Colonic mucosa (tissue), 4 donors: ENCODE results near the gene SIM2. TPM values are rescaled to one million over a fixed set of nuclear protein-coding genes. Genes with fewer than 3 reads are reported as not detected.

Experiments used
- DNase-seq: peaks from one replicate; pipeline ENCODE4 v3.0.0-alpha.2; 2020
- H3K27ac ChIP-seq: fragments of 200-600 bp; one replicate; pipeline ENCODE4 v1.8.0; 2021
- H3K27me3 ChIP-seq: fragments of 200-600 bp; one replicate; pipeline ENCODE4 v1.8.0; 2021
- H3K36me3 ChIP-seq: fragments of 200-600 bp; one replicate; pipeline ENCODE4 v1.8.0; 2021
- H3K4me1 ChIP-seq: fragments of 200-600 bp; one replicate; pipeline ENCODE4 v1.8.0; 2021; ENCODE audit warnings: mild to moderate bottlenecking
- H3K4me3 ChIP-seq: fragments of 200-600 bp; one replicate; pipeline ENCODE4 v1.8.0; 2021
- H3K9ac ChIP-seq, 2 donors: one replicate each; pipeline ENCODE4 v1.7.0; 2013; ENCODE audit warnings: control low read depth in 2 of 2, low read depth in 2 of 2, low read length in 2 of 2
- H3K9me3 ChIP-seq: fragments of 200-600 bp; one replicate; pipeline ENCODE4 v1.8.0; 2021
- intact Hi-C: fragments of 100-400 bp; cut with DNase I; formaldehyde crosslinking; loops from one replicate; pipeline ENCODE4 v1.14.1; 2022
- total RNA-seq, 2 donors: library from RNA; stranded (reverse); fragmentation: NEBNext Ultra II Directional in 1 of 2; extraction: Animal tissue kit (Norgen Biotek cat#: 25700) in 1 of 2; gene quantifications; one replicate each; pipeline ENCODE4 v1.2.1, GENCODE V29; 2021
- TF ChIP-seq, protein P1 (sequence below): fragments of 200-600 bp; IDR thresholded peaks from one replicate; pipeline ENCODE4 v1.8.0; 2022; ENCODE audit warnings: antibody characterized with exemption, mild to moderate bottlenecking
- donor health status: healthy.
- donor health status: DM: no; HTN: no; CAD: no.
- donor health status: DM: no; HTN: no; CAD: no.

Gene SIM2
- total RNA-seq, 2 donors from 2014 or later, result 0.07 to 0.08 TPM

DNA sequence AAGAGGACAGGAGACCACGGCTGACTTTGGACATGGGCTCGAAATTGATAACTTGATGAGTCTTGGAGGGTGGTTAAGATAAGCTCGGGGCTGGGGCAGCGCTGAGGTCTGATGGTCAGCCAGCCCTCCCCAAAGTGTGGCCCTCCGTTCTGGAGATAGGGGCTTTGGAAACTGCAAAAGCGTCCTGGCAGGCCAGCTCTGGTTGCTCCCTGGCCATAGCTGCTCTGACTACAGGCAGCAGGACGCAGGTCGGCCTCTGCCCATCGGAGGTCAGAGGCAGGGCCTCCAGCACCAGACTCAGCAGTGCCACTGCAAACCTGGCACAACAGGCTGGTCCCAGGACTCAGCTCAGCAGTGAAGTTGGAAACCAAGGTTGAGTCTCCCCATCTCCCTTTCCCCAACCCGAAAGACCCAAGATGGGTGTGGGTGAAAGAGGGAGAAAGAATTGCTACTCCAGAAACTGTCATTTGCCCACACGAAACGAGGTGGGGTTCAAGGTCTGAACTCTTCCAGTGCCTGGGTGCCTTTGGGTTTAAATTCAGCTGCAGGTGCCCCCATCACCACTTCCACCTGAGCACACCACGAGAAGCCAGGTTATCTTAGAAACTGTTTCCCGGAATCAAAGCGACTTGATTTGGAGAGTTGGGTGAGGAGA lies 4.8 kb downstream of the SIM2 start:
- H3K4me1 ChIP-seq, result peaks cover 13% of the 10 kb centered on the region
- TF ChIP-seq, protein P1, sequence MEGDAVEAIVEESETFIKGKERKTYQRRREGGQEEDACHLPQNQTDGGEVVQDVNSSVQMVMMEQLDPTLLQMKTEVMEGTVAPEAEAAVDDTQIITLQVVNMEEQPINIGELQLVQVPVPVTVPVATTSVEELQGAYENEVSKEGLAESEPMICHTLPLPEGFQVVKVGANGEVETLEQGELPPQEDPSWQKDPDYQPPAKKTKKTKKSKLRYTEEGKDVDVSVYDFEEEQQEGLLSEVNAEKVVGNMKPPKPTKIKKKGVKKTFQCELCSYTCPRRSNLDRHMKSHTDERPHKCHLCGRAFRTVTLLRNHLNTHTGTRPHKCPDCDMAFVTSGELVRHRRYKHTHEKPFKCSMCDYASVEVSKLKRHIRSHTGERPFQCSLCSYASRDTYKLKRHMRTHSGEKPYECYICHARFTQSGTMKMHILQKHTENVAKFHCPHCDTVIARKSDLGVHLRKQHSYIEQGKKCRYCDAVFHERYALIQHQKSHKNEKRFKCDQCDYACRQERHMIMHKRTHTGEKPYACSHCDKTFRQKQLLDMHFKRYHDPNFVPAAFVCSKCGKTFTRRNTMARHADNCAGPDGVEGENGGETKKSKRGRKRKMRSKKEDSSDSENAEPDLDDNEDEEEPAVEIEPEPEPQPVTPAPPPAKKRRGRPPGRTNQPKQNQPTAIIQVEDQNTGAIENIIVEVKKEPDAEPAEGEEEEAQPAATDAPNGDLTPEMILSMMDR, result no peak
- no peak for DNase-seq
- no peaks in the 10 kb centered on the region for H3K36me3 ChIP-seq
- H3K9ac ChIP-seq, result no peak overlapping the region
- intact Hi-C loops, result no loop called here
- H3K27ac ChIP-seq, result no peak overlapping the region
- H3K9me3 ChIP-seq, result no peaks in the 10 kb centered on the region
- peaks cover 100% of the 10 kb centered on the region for H3K27me3 ChIP-seq
- H3K4me3 ChIP-seq, result no peak overlapping the region

DNA sequence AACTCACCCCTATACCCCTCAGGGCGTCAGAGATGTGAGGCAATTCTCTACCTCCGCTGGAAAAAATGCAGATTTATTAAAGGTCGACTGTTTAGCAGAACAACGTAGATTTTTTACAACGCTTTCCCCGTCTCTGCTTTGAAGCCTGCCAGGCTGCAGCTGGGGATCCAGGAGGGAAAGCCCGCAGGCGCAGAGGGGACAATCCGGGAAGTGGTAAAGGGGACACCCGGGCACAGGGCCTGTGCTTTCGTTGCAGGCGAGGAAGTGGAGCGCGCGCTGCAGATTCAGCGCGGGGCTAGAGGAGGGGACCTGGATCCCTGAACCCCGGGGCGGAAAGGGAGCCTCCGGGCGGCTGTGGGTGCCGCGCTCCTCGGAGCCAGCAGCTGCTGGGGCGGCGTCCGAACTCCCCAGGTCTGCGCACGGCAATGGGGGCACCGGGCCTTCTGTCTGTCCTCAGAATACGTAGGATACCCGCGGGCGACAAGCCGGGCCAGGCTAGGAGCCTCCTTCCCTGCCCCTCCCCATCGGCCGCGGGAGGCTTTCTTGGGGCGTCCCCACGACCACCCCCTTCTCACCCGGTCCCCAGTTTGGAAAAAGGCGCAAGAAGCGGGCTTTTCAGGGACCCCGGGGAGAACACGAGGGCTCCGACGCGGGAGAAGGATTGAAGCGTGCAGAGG lies 5.5 kb downstream of the SIM2 start:
- H3K27ac ChIP-seq, result no peak overlapping the region
- DNase-seq, result no peak
- TF ChIP-seq, protein P1, result no peak
- no peak overlapping the region for H3K9ac ChIP-seq
- peaks cover 15% of the 10 kb centered on the region for H3K4me1 ChIP-seq
- no peaks in the 10 kb centered on the region for H3K36me3 ChIP-seq
- H3K4me3 ChIP-seq, result no peak overlapping the region
- no peaks in the 10 kb centered on the region for H3K9me3 ChIP-seq
- intact Hi-C loops, result no loop called here
- H3K27me3 ChIP-seq, result peaks cover 100% of the 10 kb centered on the region

DNA sequence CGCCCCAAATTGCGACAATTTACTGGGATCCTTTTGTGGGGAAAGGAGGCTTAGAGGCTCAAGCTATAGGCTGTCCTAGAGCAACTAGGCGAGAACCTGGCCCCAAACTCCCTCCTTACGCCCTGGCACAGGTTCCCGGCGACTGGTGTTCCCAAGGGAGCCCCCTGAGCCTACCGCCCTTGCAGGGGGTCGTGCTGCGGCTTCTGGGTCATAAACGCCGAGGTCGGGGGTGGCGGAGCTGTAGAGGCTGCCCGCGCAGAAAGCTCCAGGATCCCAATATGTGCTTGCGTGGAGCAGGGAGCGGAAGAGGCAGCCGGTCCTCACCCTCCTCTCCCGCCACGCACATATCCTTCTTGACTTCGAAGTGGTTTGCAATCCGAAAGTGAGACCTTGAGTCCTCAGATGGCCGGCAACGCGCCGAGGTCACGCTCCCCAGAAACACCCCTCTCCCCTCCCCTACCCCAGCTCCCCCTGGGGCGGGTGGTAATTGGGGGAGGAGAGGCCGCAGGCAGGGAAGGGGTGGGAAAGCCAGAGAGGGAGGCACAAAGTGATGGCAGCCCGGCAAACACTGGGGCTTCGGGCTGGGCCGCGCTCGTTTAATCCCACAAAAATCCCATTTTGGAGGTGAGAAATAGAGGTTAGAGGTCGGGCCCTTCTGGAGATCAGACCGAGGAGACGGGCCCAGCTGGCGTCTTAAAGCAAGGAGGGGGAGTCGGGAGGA lies 6.2 kb downstream of the SIM2 start:
- peaks cover 100% of the 10 kb centered on the region for H3K27me3 ChIP-seq
- intact Hi-C loops, result no loop called here
- no peak overlapping the region for H3K27ac ChIP-seq
- H3K9me3 ChIP-seq, result no peaks in the 10 kb centered on the region
- no peak overlapping the region for H3K4me3 ChIP-seq
- no peaks in the 10 kb centered on the region for H3K36me3 ChIP-seq
- no peak overlapping the region for H3K9ac ChIP-seq
- TF ChIP-seq, protein P1, result no peak
- no peak for DNase-seq
- peaks cover 15% of the 10 kb centered on the region for H3K4me1 ChIP-seq

DNA sequence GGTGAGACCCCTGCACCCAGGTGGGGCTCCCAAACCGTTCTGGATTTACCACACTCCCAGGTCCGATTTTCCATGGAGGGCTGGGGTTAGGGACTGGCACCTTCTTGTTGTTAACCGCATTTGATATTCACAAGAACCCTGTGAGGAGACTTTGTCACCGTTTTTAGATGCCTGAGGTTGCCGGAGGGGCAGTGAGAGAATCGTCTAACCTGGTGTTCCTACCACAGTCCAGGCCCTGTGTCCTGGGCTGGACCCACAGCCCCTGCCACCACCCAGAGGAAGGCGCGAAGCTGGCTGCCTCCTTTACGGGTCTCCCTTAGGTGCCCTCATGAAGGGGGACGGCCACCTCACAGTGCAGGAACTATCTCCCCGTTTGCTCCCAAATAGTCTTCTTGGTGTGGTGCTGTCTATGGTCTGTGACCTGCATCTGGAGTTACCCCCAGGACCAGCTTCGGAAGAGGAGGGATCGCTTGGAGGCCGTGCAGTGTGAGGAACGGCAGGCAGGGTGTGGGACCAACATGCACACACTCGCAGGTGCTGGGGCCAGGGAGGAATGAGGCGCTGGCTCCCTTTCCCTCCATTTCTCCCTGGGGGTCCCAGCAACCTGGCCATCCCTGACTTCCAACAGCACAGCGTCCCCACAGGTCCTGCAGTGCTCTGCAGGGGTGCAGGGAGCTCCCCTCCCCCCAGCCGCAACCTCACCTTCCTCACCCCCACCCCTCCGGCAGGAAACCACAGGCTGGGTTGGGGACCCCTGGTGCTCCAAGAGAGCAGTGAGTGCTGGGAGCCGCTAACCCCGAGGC lies 7.0 kb downstream of the SIM2 start:
- Histone ChIP-seq H3K27me3 (peaks cover 100% of the 10 kb centered on the region), H3K4me1 (peaks cover 12% of the 10 kb centered on the region), H3K4me3 (no peak overlapping the region), H3K27ac (no peak overlapping the region), H3K9me3 (no peaks in the 10 kb centered on the region), H3K36me3 (no peaks in the 10 kb centered on the region), H3K9ac (no peak overlapping the region)
- DNase-seq, result peak; percentile 13
- intact Hi-C loops, result no loop called here
- TF ChIP-seq, protein P1, result no peak

DNA sequence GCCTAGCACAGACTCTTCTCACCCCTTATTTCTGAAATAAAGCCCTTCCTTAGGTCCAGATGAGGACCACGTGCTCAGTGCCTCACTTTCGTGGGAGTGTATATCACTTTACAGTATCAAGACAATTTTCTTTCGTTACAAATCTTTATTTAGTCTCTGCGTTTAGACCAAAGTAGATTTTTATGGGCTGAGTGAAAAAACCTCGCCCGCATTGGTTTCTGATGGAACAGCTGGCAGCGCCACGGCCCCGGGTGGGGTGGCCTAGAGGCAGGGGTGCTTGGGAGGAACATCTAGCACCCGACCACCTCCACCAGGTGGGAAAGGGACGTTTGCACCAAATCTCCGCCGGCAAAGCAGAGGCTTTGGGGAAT lies 7.6 kb downstream of the SIM2 start:
- TF ChIP-seq, protein P1, result no peak
- peaks cover 100% of the 10 kb centered on the region for H3K27me3 ChIP-seq
- no peak overlapping the region for H3K9ac ChIP-seq
- H3K9me3 ChIP-seq, result no peaks in the 10 kb centered on the region
- peaks cover 8% of the 10 kb centered on the region for H3K4me1 ChIP-seq
- no peak overlapping the region for H3K4me3 ChIP-seq
- no peak overlapping the region for H3K27ac ChIP-seq
- DNase-seq, result no peak
- intact Hi-C loops, result no loop called here
- H3K36me3 ChIP-seq, result no peaks in the 10 kb centered on the region
